ENCODE data around the gene GANAB.
"Not testable (repeated sequence)": the region's sequence is repeated elsewhere in the genome, so short reads cannot be mapped to it uniquely, and the experiment has no call there.

GANAB gene

GRCh38 chr11:62666259-62666926, 20.0 kb upstream of the GANAB start:
- no peak for DNase-seq

GRCh38 chr11:62665599-62666258, 19.3 kb upstream of the GANAB start:
- peak; percentile 49 for DNase-seq

GRCh38 chr11:62665075-62665598, 18.7 kb upstream of the GANAB start, which contains the start of the genes C11orf98 and CSKMT:
Gene C11orf98 (minus strand): TSS chr11:62665210. CDS start chr11:62665169, 41 bp downstream.
Gene CSKMT (plus strand): TSS chr11:62665312. CDS start chr11:62665880, 568 bp downstream.
- DNase-seq = peak; percentile 94

GRCh38 chr11:62664405-62665074, 18.1 kb upstream of the GANAB start:
- DNase-seq = no peak

GRCh38 chr11:62656796-62657429, 10.5 kb upstream of the GANAB start:
- DNase-seq = no peak

- DNase-seq = no peak
Observed at GRCh38 chr11:62654297-62654696, 7.9 kb upstream of the GANAB start.

- DNase-seq = no peak
Observed at GRCh38 chr11:62652161-62653006, 6.0 kb upstream of the GANAB start.

- not testable (repeated sequence) for DNase-seq
Observed at GRCh38 chr11:62650283-62650682, 3.9 kb upstream of the GANAB start.

- no peak for DNase-seq
Observed at GRCh38 chr11:62649486-62649885, 3.1 kb upstream of the GANAB start.

GRCh38 chr11:62648967-62649364, 2.6 kb upstream of the GANAB start:
- DNase-seq = no peak

- no peak for DNase-seq
Observed at GRCh38 chr11:62648185-62648966, 2.0 kb upstream of the GANAB start.

GRCh38 chr11:62647609-62648005, 1.2 kb upstream of the GANAB start:
- no peak for DNase-seq

- DNase-seq = no peak
Observed at GRCh38 chr11:62646825-62647608, 604 bp upstream of the GANAB start.

GRCh38 chr11:62645671-62645945, 805 bp downstream of the GANAB start:
- DNase-seq = no peak

- DNase-seq = no peak
Observed at GRCh38 chr11:62644220-62644619, 2.2 kb downstream of the GANAB start.

- DNase-seq = no peak
Observed at GRCh38 chr11:62632492-62632891, 13.9 kb downstream of the GANAB start.

GRCh38 chr11:62627713-62628112, 18.7 kb downstream of the GANAB start:
- no peak for DNase-seq

- no peak for DNase-seq
Observed at GRCh38 chr11:62622476-62623089, 23.8 kb downstream of the GANAB start.

GRCh38 chr11:62621567-62622470, 24.6 kb downstream of the GANAB start, which contains the start of gene B3GAT3:
Gene B3GAT3 (minus strand): TSS chr11:62621986. CDS start chr11:62621947, 39 bp downstream.
- peak; percentile 96 for DNase-seq

Data from central memory CD4-positive, alpha-beta T cell (primary cell).